Loucy (cell line): ENCODE data around the gene PCSK9.

Experiments used
- CTCF ChIP-seq: fragments of 200-600 bp; sonication (generic); conservative IDR thresholded peaks from 2 replicates; pipeline ENCODE4 v1.5.1; 2014; ENCODE audit warnings: mild to moderate bottlenecking, antibody characterized with exemption, low read length
- EZH2phosphoT487 ChIP-seq: fragments of 200-600 bp; IDR thresholded peaks from 2 replicates; pipeline ENCODE4 v1.6.1; 2018; ENCODE audit warnings: antibody characterized with exemption, mild to moderate bottlenecking, moderate library complexity, borderline replicate concordance

- TF ChIP-seq CTCF (no peak), EZH2phosphoT487 (no peak)
Observed at GRCh38 chr1:55103891-55104290, 64.5 kb downstream of the PCSK9 start.
